Activated CD4-positive, alpha-beta T cell treated with anti-CD3 and anti-CD28 coated beads, Interleukin-2, amount 10 ng/mL, durations not matched to agents 7 days and 5 days (primary cell): ENCODE data around the gene FMN1. TPM values are rescaled to one million over a fixed set of nuclear protein-coding genes. Genes with fewer than 3 reads are reported as not detected.

Experiments
- CTCF ChIA-PET: fragments of 350-600 bp; sonication (Branson Sonifier 250); formaldehyde crosslinking; loops from one replicate; lab custom pipeline; 2021; ENCODE audit warnings: antibody characterized with exemption; lab: Charles Lee
- POLR2A ChIA-PET: fragments of 350-600 bp; sonication (Branson Sonifier 250); formaldehyde crosslinking; loops from one replicate; lab custom pipeline; 2021; ENCODE audit warnings: antibody characterized with exemption; lab: Charles Lee
- DNase-seq: peaks from one replicate; pipeline ENCODE4 v3.0.0-alpha.2; 2020
- H3K27ac Mint-ChIP-seq: one replicate; pipeline ENCODE4 v1.8.0; 2021; ENCODE audit warnings: mild to moderate bottlenecking, moderate library complexity, mixed read lengths
- H3K27me3 Mint-ChIP-seq: one replicate; pipeline ENCODE4 v1.8.0; 2021; ENCODE audit warnings: mixed read lengths
- H3K36me3 Mint-ChIP-seq: one replicate; pipeline ENCODE4 v1.8.0; 2021; ENCODE audit warnings: low read depth, mixed read lengths
- H3K4me1 Mint-ChIP-seq: one replicate; pipeline ENCODE4 v1.8.0; 2021; ENCODE audit warnings: mixed read lengths
- H3K4me3 Mint-ChIP-seq: one replicate; pipeline ENCODE4 v1.8.0; 2021; ENCODE audit warnings: mild to moderate bottlenecking, moderate library complexity, mixed read lengths
- H3K9me3 Mint-ChIP-seq: one replicate; pipeline ENCODE4 v1.8.0; 2021; ENCODE audit warnings: mixed read lengths
- total RNA-seq, 2 experiments: library from RNA; stranded (reverse); gene quantifications; one replicate each; pipeline ENCODE4 v1.2.3, GENCODE V29; 2021

FMN1 gene
- total RNA-seq, 2 experiments from 2014 or later: 0.04 to 0.12 TPM

GRCh38 chr15:33019354-33019981, 175.0 kb downstream of the FMN1 start:
- Mint-ChIP-seq H3K36me3 (no peaks in the 10 kb centered on the region), H3K27ac (no peak overlapping the region), H3K4me3 (no peak overlapping the region), H3K4me1 (peaks cover 6% of the 10 kb centered on the region), H3K27me3 (no peaks in the 10 kb centered on the region), H3K9me3 (no peaks in the 10 kb centered on the region)
- ChIA-PET CTCF (no interaction called here), POLR2A (no interaction called here)
- DNase-seq: no peak

GRCh38 chr15:33016405-33017024, 178.0 kb downstream of the FMN1 start:
- no peaks in the 10 kb centered on the region for H3K9me3 Mint-ChIP-seq
- CTCF ChIA-PET: no interaction called here
- H3K4me1 Mint-ChIP-seq: peaks cover 6% of the 10 kb centered on the region
- POLR2A ChIA-PET: no interaction called here
- H3K4me3 Mint-ChIP-seq: no peak overlapping the region
- no peak overlapping the region for H3K27ac Mint-ChIP-seq
- H3K36me3 Mint-ChIP-seq: no peaks in the 10 kb centered on the region
- peaks cover 1% of the 10 kb centered on the region for H3K27me3 Mint-ChIP-seq
- no peak for DNase-seq

GRCh38 chr15:33014586-33014985, 179.9 kb downstream of the FMN1 start:
- peaks cover 2% of the 10 kb centered on the region for H3K27me3 Mint-ChIP-seq
- ChIA-PET POLR2A (no interaction called here), CTCF (no interaction called here)
- no peaks in the 10 kb centered on the region for H3K36me3 Mint-ChIP-seq
- H3K27ac Mint-ChIP-seq: no peak overlapping the region
- no peak overlapping the region for H3K4me3 Mint-ChIP-seq
- H3K4me1 Mint-ChIP-seq: peaks cover 6% of the 10 kb centered on the region
- DNase-seq: no peak
- no peaks in the 10 kb centered on the region for H3K9me3 Mint-ChIP-seq

- peaks cover 6% of the 10 kb centered on the region for H3K4me1 Mint-ChIP-seq
- no peak overlapping the region for H3K4me3 Mint-ChIP-seq
- CTCF ChIA-PET: no interaction called here
- no peaks in the 10 kb centered on the region for H3K36me3 Mint-ChIP-seq
- peaks cover 9% of the 10 kb centered on the region for H3K27me3 Mint-ChIP-seq
- no peaks in the 10 kb centered on the region for H3K9me3 Mint-ChIP-seq
- no peak for DNase-seq
- H3K27ac Mint-ChIP-seq: no peak overlapping the region
- POLR2A ChIA-PET: no interaction called here
Measured at GRCh38 chr15:33013827-33014445, 180.6 kb downstream of the FMN1 start.

- no peaks in the 10 kb centered on the region for H3K9me3 Mint-ChIP-seq
- no peak overlapping the region for H3K27ac Mint-ChIP-seq
- ChIA-PET POLR2A (no interaction called here), CTCF (no interaction called here)
- no peak overlapping the region for H3K4me3 Mint-ChIP-seq
- peaks cover 6% of the 10 kb centered on the region for H3K4me1 Mint-ChIP-seq
- H3K36me3 Mint-ChIP-seq: no peaks in the 10 kb centered on the region
- no peak for DNase-seq
- H3K27me3 Mint-ChIP-seq: peaks cover 22% of the 10 kb centered on the region
Measured at GRCh38 chr15:33011976-33012375, 182.5 kb downstream of the FMN1 start.

GRCh38 chr15:33009603-33010002, 184.9 kb downstream of the FMN1 start:
- no peaks in the 10 kb centered on the region for H3K4me1 Mint-ChIP-seq
- peaks cover 23% of the 10 kb centered on the region for H3K27me3 Mint-ChIP-seq
- no peak for DNase-seq
- ChIA-PET CTCF (no interaction called here), POLR2A (no interaction called here)
- no peaks in the 10 kb centered on the region for H3K36me3 Mint-ChIP-seq
- no peak overlapping the region for H3K27ac Mint-ChIP-seq
- no peaks in the 10 kb centered on the region for H3K9me3 Mint-ChIP-seq
- no peak overlapping the region for H3K4me3 Mint-ChIP-seq

- H3K27me3 Mint-ChIP-seq: peaks cover 23% of the 10 kb centered on the region
- POLR2A ChIA-PET: no interaction called here
- no peak for DNase-seq
- no peaks in the 10 kb centered on the region for H3K4me1 Mint-ChIP-seq
- no peaks in the 10 kb centered on the region for H3K36me3 Mint-ChIP-seq
- no peaks in the 10 kb centered on the region for H3K9me3 Mint-ChIP-seq
- H3K27ac Mint-ChIP-seq: no peak overlapping the region
- CTCF ChIA-PET: no interaction called here
- H3K4me3 Mint-ChIP-seq: no peak overlapping the region
Measured at GRCh38 chr15:33009026-33009425, 185.5 kb downstream of the FMN1 start.

GRCh38 chr15:33008284-33008995, 186.1 kb downstream of the FMN1 start:
- H3K4me1 Mint-ChIP-seq: no peaks in the 10 kb centered on the region
- peaks cover 23% of the 10 kb centered on the region for H3K27me3 Mint-ChIP-seq
- H3K4me3 Mint-ChIP-seq: no peak overlapping the region
- H3K36me3 Mint-ChIP-seq: no peaks in the 10 kb centered on the region
- no peaks in the 10 kb centered on the region for H3K9me3 Mint-ChIP-seq
- H3K27ac Mint-ChIP-seq: no peak overlapping the region
- no peak for DNase-seq
- POLR2A ChIA-PET: no interaction called here
- CTCF ChIA-PET: no interaction called here

- H3K9me3 Mint-ChIP-seq: no peaks in the 10 kb centered on the region
- H3K4me1 Mint-ChIP-seq: no peaks in the 10 kb centered on the region
- H3K27ac Mint-ChIP-seq: no peak overlapping the region
- ChIA-PET POLR2A (no interaction called here), CTCF (no interaction called here)
- no peaks in the 10 kb centered on the region for H3K36me3 Mint-ChIP-seq
- peaks cover 22% of the 10 kb centered on the region for H3K27me3 Mint-ChIP-seq
- DNase-seq: no peak
- no peak overlapping the region for H3K4me3 Mint-ChIP-seq
Measured at GRCh38 chr15:33007303-33007855, 187.1 kb downstream of the FMN1 start.

GRCh38 chr15:33005582-33005981, 188.9 kb downstream of the FMN1 start:
- DNase-seq: no peak
- no peaks in the 10 kb centered on the region for H3K36me3 Mint-ChIP-seq
- H3K27ac Mint-ChIP-seq: no peak overlapping the region
- POLR2A ChIA-PET: no interaction called here
- H3K9me3 Mint-ChIP-seq: no peaks in the 10 kb centered on the region
- H3K27me3 Mint-ChIP-seq: peaks cover 22% of the 10 kb centered on the region
- CTCF ChIA-PET: no interaction called here
- no peak overlapping the region for H3K4me3 Mint-ChIP-seq
- H3K4me1 Mint-ChIP-seq: no peaks in the 10 kb centered on the region

GRCh38 chr15:33001926-33002325, 192.6 kb downstream of the FMN1 start:
- Mint-ChIP-seq H3K4me1 (no peaks in the 10 kb centered on the region), H3K27me3 (peaks cover 6% of the 10 kb centered on the region), H3K36me3 (no peaks in the 10 kb centered on the region), H3K27ac (no peak overlapping the region), H3K9me3 (no peaks in the 10 kb centered on the region), H3K4me3 (no peak overlapping the region)
- POLR2A ChIA-PET: no interaction called here
- DNase-seq: no peak
- CTCF ChIA-PET: no interaction called here

- no peak overlapping the region for H3K27ac Mint-ChIP-seq
- ChIA-PET CTCF (interaction anchor here (0.6 kb wide), 1 partner anchor 43 kb away, joined by 5 read pairs; no protein-coding TSS in a partner anchor), POLR2A (no interaction called here)
- H3K36me3 Mint-ChIP-seq: no peaks in the 10 kb centered on the region
- no peak for DNase-seq
- H3K27me3 Mint-ChIP-seq: peaks cover 4% of the 10 kb centered on the region
- H3K4me1 Mint-ChIP-seq: no peaks in the 10 kb centered on the region
- H3K9me3 Mint-ChIP-seq: no peaks in the 10 kb centered on the region
- H3K4me3 Mint-ChIP-seq: no peak overlapping the region
Measured at GRCh38 chr15:32998979-32999672, 195.4 kb downstream of the FMN1 start.
